CD4-positive, alpha-beta T cell treated with Interleukin-4 for 1 hour (primary cell): Measurements from ENCODE around the gene PDGFB.
A peak's percentile ranks its signal among the peaks of the same experiment; 100 is the strongest.

Source experiments
- DNase-seq, 2 donors: peaks; one replicate each; pipeline ENCODE4 v3.0.0-alpha.2; 2020 to 2022

PDGFB gene

GRCh38 chr22:39276440-39277141 lies 31.8 kb upstream of the PDGFB start:
- peak in 1 of 2 donors; percentile 32 for DNase-seq

DNA sequence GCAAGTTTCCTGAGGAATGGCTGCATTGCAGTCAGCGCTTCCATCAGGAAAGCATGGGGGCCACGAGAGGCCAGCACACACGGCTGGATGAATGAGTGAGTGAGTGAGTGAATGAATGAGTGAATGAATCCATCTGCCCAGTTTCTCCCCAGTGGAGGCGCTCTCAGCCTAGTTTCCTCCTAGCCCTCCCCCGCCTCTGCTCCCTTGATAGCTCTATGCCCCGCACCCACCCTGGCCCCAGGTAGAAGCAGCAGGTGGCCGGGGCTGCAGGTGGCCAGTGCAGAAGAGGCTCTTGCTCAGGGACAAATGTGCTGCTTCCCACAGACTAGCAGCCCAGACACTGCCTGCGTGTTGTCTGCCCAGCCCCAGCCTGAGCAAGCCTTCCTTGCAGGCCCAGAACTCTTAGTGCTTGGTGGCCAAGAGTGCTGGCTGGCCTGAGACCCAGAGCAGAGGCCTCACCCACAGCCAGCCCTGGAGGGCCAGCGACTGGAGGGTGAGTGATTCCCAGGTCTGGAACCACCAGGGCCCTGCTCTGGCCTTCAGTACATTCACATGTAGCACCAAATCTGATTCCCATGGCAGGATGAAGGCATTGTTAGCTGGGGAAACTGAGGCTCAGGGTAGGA lies 31.1 kb upstream of the PDGFB start:
- no peak for DNase-seq

DNA sequence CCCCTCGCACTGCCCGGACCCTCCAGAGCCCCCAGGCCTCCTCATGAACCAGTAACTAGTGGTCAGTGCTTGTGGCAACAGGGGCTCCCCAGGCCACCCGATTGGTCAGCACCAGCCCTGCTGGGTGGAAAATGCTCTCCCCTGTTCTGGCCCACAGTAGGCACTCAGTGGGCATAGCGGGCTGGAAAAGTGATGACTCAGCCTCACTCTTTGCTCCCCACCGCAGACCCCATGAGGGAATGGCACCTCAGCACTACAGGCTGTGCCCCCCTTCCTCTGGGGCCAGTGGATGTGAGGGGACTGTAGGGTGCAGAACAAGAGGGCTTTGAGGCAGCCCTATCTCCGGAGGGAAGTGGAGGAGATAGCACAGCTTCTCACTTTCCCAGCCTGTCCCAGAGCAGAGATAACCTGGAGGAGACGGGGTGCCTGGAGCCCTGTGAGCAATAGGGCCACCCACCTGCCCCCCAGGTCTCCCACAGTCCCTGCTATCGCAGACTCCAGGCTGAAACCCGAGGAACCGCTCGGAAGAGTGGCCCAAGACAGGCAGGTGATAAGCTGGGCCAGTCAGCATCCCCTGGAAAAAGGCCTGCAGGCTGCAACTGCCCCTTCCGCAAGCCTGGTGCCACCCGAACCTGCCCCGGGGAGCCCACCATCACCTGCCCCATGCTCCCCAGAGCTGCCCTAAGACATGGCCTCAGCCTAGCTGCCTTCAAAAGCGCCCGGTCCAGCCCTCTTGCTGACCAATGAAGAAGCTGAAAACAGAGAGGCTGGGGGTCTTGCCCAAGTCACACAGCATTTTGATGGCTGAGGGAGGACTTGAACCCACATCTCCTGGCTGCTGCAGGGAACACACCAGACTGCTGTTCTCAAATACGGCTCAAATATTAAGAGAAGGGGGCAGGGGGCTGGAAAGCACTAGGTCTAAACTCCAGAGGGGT lies 29.4 kb upstream of the PDGFB start:
- no peak for DNase-seq

DNA sequence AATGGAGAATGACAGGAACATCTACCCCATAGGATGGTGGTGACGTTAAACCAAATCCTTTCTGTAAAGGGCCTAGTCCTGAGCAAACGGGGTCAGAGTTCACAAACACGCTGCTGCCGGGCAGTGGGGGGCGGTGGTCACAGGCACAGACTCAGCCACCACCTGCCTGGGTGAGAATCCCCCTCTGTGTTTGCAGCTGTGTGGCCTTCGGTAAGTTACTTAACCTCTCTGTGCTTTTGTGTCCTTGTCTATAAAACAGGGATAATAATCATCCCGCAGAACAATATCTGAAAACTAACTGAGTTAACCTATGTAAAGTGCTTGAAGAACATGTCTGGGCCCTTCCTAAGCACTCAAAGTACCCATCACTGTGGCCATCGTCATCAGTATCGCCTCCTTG lies 26.0 kb upstream of the PDGFB start:
- DNase-seq = no peak

- DNase-seq = no peak
These were observed 25.5 kb upstream of the PDGFB start for GRCh38 chr22:39270280-39270679.

DNA sequence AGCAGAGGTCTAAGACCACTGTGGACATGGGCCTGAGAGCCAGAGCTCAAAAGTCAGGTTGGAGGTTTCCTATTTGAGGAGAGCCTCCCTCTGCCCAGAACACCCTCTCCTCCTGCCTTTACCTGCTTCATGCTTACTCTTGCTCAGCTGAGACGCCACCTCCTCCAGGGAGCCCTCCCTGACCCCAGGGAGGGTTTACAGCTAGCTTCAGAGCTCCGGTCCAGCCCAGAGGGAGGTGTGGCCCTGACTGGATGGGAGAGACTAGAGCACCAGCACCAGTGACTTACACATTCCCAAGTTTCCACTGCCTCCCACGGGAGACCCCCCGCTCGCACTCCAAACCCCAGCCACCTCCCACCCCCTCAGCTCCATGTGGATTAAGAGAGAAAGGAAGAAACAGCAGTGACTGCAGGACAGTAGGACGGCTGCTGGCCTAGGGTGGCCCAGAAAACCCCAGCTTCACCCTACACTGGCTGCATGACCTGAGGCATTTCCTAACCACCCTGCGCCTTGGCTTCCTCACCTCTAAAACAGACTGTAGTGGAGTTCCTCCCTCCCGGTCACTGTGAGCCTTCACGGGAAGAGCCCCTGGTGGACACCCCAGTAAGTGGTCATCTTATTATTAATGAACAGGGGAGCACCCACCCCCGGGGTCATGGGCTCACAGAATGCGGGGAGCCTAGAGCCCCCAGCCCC lies 24.5 kb upstream of the PDGFB start:
- no peak for DNase-seq

DNA sequence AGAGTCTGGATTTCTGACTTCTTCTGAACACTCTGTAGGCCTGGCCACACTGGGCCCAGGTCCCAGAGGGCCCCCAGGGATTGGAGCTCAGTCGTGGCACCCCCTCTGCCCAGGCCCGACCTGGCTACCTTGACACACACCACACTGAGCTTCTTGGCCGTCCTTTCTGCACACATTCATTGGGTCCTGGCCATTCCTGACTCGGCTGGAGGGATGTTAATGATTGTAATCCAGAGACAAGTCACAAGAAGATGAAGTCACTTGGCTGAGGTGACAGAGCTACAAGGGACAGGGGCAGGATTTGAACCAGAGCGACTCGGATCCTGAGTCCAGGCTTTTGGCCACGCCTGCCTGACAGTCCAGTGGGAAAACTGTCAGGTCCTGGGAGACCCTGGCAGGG lies 23.9 kb upstream of the PDGFB start:
- DNase-seq = no peak

DNA sequence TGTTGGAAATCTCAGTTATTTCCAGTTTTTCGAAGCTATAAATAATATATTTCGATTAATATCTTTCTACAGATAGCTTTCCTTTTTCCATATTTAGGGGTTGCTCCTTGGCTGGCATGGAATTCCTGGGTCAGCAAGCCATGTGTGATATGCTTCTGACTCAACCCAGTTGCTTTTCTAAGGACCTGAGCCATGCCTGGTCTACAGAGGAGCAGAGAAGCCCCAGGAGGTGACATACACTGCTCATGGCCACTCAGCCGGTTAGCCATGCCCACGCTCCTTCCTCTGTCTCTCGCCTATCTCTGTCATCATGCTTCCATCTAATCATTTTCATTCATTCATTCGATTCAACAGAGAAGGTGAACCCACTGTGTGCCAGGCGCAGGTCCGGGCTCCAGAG lies 23.2 kb upstream of the PDGFB start:
- no peak for DNase-seq

DNA sequence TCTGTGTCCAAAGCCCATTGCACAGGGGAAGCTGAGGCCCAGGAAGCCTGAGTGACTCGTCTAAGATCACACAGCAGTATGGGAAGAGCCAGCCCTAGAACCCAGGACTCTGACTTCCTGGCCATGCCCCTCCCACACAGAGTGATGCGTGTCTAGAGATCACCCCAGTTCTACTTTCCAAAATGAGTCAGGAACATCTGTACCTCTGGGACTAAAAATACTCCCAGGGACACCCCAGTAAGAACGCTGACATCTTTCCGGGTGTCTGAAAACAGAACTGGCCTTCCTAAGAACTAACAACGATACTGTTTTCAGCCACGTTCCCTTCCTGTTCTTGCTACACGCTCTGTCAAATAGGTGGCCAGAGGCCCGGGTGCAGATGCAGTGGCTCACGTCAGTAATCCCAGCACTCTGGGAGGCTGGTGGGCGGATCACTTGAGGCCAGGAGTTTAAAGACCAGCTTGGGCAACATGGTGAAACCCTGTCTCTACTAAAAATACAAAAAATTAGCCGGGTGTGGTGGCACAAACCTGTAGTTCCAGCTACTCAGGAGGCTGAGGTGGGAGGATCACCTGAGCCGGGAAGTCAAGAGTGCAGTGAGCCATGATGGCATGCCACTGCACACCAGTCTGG lies 21.7 kb upstream of the PDGFB start:
- DNase-seq = peak; percentile 22 to 58

DNA sequence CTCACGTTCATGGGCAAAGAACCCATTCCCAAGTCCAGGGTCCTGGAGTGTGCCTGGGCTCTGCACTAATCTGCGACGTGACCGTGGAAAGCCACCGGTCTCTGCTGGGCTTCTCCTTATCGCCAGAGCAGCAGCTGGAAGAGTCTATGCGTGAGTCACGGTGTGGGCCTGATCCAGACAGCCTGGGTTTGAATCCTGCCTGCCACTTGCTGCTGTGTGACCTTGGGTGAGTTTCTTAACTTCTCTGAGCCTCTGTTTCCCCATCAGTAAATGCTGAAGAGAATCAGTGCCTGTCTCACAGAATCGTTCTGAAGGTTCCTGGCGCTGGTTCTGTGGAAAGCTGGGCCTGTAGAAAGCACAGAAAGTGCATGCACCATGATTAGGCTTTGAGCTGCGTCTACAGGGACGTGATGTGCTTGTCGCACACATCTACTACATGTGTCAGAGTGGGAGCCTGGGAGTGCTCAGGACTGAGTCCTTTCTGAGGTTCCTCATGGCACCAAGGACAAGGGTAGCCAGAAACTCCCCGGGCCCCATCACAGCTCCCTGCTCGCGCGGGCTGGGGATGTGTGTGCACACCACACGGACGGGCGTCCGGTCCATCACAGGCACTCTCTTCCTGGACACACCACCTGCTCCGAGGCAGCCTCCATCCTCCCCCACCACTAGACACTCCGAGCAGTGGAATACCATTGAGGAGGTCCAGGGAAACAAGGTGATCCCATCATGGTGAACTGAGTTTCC lies 20.5 kb upstream of the PDGFB start:
- DNase-seq = no peak

- DNase-seq = peak; percentile 23 to 67
These were observed 19.7 kb upstream of the PDGFB start for GRCh38 chr22:39264349-39265038.

DNA sequence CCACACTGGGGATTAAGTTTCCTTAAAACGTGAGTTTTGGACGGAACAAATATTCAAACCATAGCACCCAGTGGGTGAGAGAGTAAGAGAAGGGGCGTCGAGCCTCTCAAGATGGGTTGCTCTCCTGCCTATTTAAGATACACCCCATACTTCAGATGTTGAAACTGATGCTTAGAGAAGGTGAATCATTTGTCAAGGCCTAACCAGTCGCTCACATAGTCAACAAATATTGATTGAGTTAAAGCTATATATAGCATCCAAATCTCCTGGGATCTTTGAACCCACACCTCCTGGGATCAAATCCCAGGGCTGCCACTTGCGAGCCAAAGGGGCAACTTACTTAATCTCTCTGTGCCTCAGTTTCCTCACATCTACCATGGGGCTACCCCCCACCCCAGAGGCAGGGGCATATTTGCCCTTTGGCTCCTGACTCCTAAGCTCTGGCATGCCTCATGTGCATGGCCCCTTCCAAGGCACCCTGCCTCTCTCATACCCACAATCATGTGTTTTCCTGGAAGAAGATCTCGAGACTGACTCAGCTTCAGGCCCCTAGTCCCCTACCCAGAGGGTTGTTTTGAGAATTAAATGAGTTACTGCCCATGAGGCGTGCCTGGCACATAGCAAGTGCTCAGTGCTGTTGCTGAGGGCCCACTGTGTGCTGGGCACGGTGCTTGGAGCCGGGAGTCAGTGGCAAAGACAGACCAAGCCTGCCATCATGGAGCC lies 19.0 kb upstream of the PDGFB start:
- no peak for DNase-seq

GRCh38 chr22:39259666-39260065 lies 14.9 kb upstream of the PDGFB start:
- DNase-seq = no peak

DNA sequence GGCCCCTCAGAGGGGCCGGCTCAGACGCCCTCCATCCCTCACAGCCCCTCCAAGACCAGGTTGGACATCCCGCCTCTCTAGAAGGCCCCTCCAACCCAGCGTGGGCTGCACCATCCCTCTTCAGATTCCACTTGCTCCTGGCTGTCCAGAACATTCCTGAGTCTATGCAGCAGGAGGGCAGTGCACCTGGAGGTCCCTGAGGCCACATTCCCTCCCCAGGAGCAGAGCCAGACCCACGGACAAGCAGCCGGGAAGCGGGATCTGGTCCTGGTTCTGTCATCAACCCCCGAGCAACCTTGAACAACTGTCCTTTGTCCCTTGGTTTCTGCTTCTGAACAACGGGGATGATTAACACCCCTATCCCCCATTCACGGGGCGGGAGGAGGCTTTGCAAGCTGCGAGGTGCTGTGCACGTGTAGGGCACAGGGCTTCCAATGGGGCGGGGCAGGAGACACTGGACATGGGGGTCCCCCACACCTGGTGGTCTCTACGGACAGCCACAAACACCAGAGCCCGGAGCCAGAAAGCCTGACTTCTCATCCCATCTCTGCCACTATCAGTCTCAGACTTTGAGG lies 13.2 kb upstream of the PDGFB start:
- no peak for DNase-seq

DNA sequence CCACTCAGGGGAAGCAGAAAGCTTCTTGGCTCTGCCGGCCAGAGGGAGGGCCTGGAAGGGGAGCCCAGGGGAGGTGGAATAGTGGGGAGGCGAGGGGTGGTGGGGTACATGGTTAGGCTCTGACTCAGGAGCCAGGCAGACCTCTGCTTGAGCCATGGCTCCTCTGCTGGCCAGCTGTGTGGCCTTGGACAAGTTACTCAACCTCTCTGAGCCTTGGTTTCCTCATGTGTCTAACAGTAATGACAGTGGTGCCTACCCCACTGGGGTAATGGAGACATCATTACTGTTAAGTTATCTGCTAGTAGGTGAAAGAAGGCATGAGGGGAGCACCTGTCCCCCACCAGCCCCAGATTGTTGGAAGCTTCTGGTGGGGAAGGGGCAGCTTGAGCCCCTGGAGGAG lies 12.2 kb upstream of the PDGFB start:
- no peak for DNase-seq

- DNase-seq = no peak
These were observed 11.4 kb upstream of the PDGFB start for GRCh38 chr22:39256186-39256552.

DNA sequence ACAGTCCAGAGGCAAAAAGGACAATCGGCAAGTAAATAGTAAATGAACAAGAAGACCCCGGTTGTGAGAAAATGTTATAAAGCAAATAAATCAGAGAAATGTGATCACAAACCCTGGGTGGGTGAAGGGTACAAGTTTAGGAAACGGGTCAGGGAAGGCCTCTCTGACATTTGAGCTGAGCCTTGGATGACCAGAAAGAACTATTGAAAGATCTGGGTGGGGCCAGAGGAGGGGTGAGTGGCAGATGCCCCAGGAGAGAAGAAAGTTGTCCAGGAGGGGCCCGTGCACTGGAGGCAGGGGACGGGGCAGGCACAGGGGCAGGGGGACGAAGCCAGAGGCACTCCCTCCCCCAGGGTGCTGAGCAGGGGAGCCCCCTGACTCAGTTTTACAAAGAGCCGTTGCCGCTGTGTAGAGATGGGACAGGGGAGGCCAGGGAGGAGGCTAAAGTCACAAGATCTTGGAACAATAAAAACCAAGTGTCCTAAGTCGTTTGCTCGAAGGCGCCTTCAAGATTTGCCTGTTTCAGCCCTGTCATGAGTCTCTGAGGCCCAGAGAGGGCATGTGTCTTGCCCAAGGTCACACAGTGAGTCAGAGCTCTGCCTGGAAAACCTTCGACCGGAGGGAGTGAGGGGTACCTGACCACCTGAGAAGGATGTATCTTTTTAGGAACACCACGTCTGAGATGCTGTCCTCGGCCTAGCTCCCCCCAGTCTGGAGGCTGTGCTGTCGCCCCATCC lies 10.8 kb upstream of the PDGFB start:
- DNase-seq = no peak

GRCh38 chr22:39254789-39255298 lies 10.1 kb upstream of the PDGFB start:
- peak; percentile 60 to 64 for DNase-seq

GRCh38 chr22:39254122-39254521 lies 9.3 kb upstream of the PDGFB start:
- DNase-seq = no peak
